Mononuclear cell (primary cell): ENCODE measurements around the gene CHRD. TPM values are rescaled to one million over a fixed set of nuclear protein-coding genes. Genes with fewer than 3 reads are reported as not detected.
"Not testable (repeated sequence)": the region's sequence is repeated elsewhere in the genome, so short reads cannot be mapped to it uniquely, and the experiment has no call there.

Experiments used
- H3K27me3 ChIP-seq: 2 replicates; pipeline ENCODE4 v1.6.0; 2011; ENCODE audit warnings: low read length, control low read depth; ENCODE audit not compliant: insufficient read depth
- H3K4me1 ChIP-seq: 2 replicates; pipeline ENCODE4 v1.5.1; 2011; ENCODE audit warnings: mild to moderate bottlenecking, low read length, control low read depth; ENCODE audit not compliant: insufficient read depth
- H3K4me3 ChIP-seq: 2 replicates; pipeline ENCODE4 v1.5.1; 2011; ENCODE audit warnings: mild to moderate bottlenecking, low read length, moderate library complexity
- H3K9me3 ChIP-seq: 2 replicates; pipeline ENCODE4 v1.5.1; 2011; ENCODE audit warnings: low read depth, mild to moderate bottlenecking, control low read depth, low read length
- total RNA-seq: library from RNA; depleted of rRNA; stranded (reverse); fragments of >200 nt; gene quantifications from one replicate; pipeline ENCODE4 v1.2.3, GENCODE V29; 2012

CHRD gene
- 0.31 TPM for total RNA-seq

- H3K4me1 ChIP-seq, result peaks cover 15% of the 10 kb centered on the region
- H3K9me3 ChIP-seq, result no peaks in the 10 kb centered on the region
- H3K27me3 ChIP-seq, result peaks cover 47% of the 10 kb centered on the region
- no peak within 1 kb of the TSS for H3K4me3 ChIP-seq
These were observed at the start of gene CHRD for GRCh38 chr3:184379358-184380184. CHRD (plus strand) TSS chr3:184380054; CDS start chr3:184380319, 265 bp downstream.

DNA sequence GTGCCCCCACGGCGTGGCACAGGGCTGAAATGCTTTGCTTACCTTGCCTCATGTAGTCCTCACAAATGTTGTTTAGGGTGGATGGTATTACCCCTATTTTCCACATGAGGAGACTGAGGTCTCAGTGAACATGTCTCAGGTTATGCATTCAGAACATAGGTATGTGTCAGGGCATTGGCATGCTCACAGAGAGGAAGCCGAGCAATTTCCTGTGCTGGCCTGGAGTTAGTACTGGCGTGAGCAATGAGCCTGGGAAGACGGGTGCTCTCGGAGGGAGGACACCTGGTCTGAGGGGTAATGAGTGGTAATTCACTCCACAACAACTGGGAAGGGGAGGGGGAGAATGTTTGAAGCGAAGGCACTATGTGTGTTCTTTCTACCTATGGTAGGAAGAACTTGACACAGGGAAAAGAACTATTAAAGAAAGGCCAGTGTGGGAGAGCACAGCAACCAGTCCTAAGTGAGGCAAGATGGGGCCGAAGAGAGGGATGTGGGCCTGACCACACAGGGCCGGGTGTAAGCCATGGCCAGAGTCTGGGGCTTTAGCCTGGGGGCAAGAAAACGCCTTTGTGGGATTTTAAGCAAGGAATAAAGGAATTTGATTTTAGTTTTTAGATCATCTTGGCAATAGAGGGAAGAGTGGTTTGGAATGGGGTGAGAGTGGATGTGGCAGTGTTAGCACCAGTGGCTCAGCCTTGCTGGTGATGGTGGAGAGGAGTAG is 47.3 kb upstream of the CHRD start:
- Histone ChIP-seq H3K4me1 (peaks cover 19% of the 10 kb centered on the region), H3K27me3 (no peaks in the 10 kb centered on the region), H3K9me3 (no peaks in the 10 kb centered on the region), H3K4me3 (no peak overlapping the region)

DNA sequence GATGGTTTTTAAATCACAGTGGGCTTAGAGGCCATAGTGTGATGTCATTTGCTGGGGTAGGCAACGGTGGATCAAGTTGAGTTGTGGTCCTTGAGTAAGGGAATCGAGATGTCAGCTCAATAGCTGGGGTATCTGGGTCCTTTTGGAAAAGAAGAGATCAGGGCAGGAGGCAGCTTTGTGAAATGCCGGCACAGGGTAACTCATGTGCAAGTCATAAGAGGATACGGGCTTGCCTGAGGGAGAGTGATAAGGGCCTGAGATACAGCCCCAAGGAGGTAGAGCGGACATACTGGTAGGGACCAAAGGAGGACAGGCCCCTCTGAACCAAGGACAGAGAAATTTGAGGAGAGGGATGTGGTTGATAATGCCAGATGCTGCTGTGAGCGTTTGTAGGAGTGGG is 46.7 kb upstream of the CHRD start:
- no peaks in the 10 kb centered on the region for H3K27me3 ChIP-seq
- peaks cover 19% of the 10 kb centered on the region for H3K4me1 ChIP-seq
- no peaks in the 10 kb centered on the region for H3K9me3 ChIP-seq
- no peak overlapping the region for H3K4me3 ChIP-seq

DNA sequence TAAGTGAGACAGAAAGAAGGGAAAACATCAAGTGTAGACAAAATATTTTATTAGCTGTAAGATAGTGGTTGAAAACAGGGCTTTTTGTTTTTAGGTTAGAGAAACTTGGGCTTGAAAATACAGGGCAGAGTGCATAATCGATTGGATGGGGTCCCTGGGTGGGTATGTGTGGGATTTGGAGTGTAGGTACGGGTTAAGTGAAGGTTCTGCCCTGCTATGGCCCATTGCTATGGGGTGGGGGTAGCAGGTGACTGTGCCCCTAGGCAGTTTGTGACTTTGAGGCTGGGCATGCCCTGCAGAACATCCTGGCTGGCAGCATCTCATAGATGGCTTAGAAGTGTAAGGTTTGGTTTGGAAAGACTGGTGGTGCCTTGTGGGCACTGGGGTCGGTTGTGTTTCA is 46.2 kb upstream of the CHRD start:
- no peaks in the 10 kb centered on the region for H3K27me3 ChIP-seq
- H3K9me3 ChIP-seq, result no peaks in the 10 kb centered on the region
- peaks cover 19% of the 10 kb centered on the region for H3K4me1 ChIP-seq
- H3K4me3 ChIP-seq, result no peak overlapping the region

DNA sequence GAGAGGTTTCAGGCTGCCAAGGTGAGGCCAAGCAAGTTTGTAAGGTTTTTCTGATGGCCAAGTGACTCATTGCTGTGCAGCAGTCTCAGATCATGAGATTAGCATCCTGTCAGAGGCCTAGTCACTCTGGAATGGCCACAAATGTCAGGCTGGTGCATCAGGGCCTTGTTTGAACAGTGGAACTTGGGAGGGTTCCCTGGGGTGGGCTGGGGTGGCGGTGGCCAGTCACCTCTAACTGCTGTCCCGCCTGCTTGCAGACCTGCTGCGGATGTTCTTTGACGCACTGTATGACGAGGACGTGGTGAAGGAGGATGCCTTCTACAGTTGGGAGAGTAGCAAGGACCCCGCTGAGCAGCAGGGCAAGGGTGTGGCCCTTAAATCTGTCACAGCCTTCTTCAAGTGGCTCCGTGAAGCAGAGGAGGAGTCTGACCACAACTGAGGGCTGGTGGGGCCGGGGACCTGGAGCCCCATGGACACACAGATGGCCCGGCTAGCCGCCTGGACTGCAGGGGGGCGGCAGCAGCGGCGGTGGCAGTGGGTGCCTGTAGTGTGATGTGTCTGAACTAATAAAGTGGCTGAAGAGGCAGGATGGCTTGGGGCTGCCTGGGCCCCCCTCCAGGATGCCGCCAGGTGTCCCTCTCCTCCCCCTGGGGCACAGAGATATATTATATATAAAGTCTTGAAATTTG is 45.2 kb upstream of the CHRD start:
- H3K27me3 ChIP-seq, result no peaks in the 10 kb centered on the region
- peaks cover 19% of the 10 kb centered on the region for H3K4me1 ChIP-seq
- no peaks in the 10 kb centered on the region for H3K9me3 ChIP-seq
- H3K4me3 ChIP-seq, result no peak overlapping the region

DNA sequence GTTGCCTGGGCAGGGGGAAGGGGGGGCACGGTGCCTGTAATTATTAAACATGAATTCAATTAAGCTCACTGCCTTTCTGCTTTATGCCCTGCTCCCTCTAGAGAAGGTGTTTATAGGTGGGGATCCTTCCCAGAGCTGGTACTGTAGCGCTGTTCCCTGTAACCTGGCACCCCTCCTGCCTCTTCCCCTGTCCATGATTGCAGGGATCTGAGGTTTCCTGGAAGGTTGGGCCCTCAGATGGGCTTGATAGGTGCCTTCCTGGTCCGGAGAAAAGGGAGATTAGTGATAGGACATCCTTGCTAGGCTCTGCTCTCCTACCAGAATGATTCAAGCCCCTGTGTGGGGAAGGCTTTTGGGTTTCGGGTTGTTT is 44.6 kb upstream of the CHRD start:
- H3K4me3 ChIP-seq, result peak overlapping the region; percentile 54
- H3K9me3 ChIP-seq, result no peaks in the 10 kb centered on the region
- no peaks in the 10 kb centered on the region for H3K27me3 ChIP-seq
- peaks cover 19% of the 10 kb centered on the region for H3K4me1 ChIP-seq

DNA sequence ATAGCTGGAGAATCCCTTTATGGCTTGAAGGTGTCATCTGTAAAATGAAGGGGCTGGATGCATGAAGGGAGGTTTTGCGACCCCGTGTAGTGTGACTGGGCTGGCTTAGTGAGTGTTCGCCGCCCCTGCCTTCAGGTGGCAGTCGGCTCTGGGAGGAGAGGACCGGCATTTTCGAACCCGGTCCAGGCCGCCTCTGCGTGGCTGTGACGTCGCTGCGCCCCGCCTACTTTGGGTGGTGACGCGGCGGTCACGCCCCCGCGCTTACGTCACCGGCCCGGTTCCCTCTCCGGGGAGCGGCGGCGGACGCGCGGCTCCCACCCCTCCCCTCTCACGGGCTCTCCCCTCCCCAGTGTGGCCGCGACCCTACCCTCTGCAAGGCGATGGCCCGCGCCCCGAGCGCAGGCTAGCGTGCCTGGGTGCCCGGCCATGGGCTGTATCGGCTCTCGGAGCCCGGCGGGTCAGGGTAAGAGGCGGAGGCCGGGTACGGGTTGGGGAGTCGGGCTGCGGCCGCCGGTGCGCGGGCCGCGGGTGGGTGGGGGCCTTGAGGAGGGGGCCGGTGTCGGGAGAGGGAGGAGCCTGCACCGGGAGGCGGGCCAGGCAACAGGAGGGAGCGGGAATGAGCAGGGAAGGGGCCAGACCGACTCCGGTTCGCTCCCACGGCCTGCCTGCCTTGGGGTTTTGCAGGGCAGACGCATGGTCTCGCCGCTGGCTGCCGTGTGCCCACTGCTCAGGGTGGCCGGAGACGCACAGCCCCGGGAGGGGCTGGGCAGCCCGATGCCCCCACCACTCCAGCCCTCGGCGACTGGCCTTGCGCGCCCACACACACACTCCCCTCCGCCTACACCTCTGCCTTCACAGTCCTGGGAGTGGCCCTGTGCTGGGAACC is 44.0 kb upstream of the CHRD start:
- H3K27me3 ChIP-seq, result no peaks in the 10 kb centered on the region
- peaks cover 19% of the 10 kb centered on the region for H3K4me1 ChIP-seq
- no peaks in the 10 kb centered on the region for H3K9me3 ChIP-seq
- H3K4me3 ChIP-seq, result peak overlapping the region; percentile 54

DNA sequence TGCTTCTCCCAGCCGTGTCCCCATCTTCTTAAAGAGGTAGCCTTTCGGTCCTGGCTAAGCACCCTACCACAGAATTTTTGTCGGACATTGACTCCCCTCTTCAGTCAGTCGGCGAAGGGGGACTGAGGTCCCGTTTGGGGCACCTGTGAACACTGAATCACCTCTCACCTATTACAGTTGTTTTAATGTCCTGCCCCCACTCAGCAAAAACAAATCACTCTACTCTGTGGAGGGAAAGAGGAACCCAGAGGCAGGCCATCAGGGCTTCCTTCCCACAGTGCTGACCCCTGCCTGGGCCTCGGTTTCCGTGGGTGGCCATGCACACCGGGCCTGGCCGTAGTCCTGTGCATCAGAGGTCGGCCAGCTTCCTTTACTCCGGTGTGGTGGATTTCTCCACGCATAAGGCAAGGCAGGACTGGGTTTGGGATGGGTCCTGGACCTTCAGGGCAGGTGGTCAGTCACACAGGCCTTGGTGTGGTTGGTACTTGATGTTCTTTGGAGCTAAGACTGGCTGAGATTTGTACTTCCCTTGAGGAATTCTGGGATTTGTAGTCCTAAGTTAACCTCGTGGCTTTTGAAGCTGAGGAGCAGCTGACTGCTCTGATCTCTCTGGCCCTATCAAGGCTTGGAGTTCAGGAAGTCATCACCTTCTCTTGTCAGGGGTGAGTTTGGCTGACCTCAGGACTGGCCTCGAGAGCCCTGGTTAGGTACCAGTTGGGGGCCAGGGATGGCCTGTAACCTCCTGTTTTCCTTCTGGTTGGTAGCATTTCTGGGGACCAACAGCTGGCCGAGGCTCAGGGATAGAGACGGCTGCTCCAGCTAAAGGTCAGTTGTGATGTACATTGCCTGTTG is 43.1 kb upstream of the CHRD start:
- Histone ChIP-seq H3K27me3 (no peaks in the 10 kb centered on the region), H3K4me1 (peaks cover 19% of the 10 kb centered on the region), H3K9me3 (no peaks in the 10 kb centered on the region), H3K4me3 (peak overlapping the region; percentile 54)

GRCh38 chr3:184337399-184337714 is 42.5 kb upstream of the CHRD start, which contains the start of gene FAM131A:
FAM131A (plus strand) TSS chr3:184337600; CDS start chr3:184337631, 31 bp downstream.
- Histone ChIP-seq H3K4me1 (peaks cover 19% of the 10 kb centered on the region), H3K9me3 (no peaks in the 10 kb centered on the region), H3K4me3 (peak within 1 kb of the TSS; percentile 54), H3K27me3 (no peaks in the 10 kb centered on the region)

- H3K9me3 ChIP-seq, result no peaks in the 10 kb centered on the region
These were observed 41.9 kb upstream of the CHRD start for GRCh38 chr3:184337981-184338380.

DNA sequence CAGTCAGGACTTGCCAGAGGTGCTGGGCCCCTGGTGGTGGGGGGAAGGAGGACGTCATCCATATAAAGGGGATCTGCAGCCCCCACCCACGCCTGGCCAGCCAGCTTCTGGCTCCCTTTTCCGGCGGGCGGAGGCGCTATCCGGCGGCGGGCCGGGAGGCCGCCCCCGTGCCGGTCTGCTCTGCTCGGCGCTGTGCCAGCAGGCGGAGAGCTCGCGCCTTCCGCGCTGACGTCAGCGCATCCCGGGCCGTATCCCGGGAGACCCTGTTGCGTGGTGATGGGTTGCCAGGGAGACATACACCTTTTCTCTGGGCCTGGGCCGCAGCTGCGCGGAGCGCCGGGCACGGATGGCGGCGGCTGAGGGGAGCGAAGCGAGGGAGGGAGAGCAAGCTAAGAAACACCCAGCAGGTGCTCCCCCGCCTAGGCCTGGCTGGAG is 41.3 kb upstream of the CHRD start:
- Histone ChIP-seq H3K4me3 (no peak overlapping the region), H3K27me3 (no peaks in the 10 kb centered on the region), H3K9me3 (no peaks in the 10 kb centered on the region), H3K4me1 (peaks cover 19% of the 10 kb centered on the region)

More at GRCh38 chr3:184337981-184338380, 41.9 kb upstream of the CHRD start:
- H3K4me3 ChIP-seq, result no peak overlapping the region
- H3K27me3 ChIP-seq, result no peaks in the 10 kb centered on the region
- peaks cover 19% of the 10 kb centered on the region for H3K4me1 ChIP-seq

DNA sequence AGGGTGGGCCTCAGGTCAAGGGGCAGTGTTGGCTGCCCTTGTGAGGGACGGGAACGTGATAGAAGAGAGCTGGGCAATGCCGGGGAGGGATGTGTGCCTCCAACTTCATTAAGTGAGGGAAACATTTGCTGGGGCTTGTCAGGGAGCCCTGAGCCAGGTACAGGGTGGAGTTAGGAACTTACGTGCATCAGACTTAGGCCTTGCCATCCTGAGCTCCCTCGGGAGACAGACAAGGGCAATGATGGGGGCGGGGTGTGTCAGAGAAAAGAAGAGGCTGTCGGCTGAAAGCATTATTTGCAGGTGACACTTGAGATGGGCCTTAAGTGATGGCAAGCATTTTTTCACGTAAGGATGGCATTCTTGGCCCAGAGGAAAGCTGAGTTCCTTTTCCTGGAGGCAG is 40.9 kb upstream of the CHRD start:
- Histone ChIP-seq H3K4me1 (peaks cover 19% of the 10 kb centered on the region), H3K4me3 (no peak overlapping the region), H3K27me3 (no peaks in the 10 kb centered on the region), H3K9me3 (no peaks in the 10 kb centered on the region)

DNA sequence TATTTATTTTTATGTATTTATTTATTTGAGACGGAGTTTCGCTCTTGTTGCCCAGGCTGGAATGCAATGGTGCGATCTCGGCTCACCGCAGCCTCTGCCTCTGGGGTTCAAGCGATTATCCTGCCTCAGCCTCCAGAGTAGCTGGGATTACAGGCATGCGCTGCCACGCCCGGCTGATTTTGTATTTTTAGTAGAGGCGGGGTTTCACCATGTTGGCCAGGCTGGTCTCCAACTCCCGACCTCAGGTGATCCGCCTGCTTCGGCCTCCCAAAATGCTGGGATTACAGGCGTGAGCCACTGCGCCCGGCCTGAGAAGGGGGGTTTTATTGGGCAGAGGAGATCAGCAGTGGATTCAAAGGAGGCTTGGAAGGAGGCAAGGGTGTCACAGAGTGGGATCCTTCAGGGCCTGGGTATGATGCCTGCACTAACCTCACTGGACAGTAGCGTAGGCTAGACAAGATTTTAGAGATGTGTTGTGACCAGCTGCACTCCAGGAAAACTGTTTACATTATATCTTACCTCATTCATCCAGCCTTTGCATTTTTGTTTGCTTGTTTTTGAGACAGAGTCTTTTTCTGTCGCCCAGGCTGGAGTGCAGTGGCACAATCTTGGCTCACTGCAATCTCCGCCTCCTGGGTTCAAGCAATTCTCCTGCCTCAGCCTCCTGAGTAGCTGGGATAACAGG is 40.3 kb upstream of the CHRD start:
- not testable (repeated sequence) for H3K9me3 ChIP-seq, H3K4me3 ChIP-seq, H3K27me3 ChIP-seq

More for the DNA sequence above, 40.3 kb upstream of the CHRD start:
- peaks cover 19% of the 10 kb centered on the region for H3K4me1 ChIP-seq
